ENCODE measurements around the gene MEGF6. TPM values are rescaled to one million over a fixed set of nuclear protein-coding genes. Genes with fewer than 3 reads are reported as not detected.

The MEGF6 gene
- total RNA-seq, 1 experiment from 2014 or later = 14.3 TPM

DNA sequence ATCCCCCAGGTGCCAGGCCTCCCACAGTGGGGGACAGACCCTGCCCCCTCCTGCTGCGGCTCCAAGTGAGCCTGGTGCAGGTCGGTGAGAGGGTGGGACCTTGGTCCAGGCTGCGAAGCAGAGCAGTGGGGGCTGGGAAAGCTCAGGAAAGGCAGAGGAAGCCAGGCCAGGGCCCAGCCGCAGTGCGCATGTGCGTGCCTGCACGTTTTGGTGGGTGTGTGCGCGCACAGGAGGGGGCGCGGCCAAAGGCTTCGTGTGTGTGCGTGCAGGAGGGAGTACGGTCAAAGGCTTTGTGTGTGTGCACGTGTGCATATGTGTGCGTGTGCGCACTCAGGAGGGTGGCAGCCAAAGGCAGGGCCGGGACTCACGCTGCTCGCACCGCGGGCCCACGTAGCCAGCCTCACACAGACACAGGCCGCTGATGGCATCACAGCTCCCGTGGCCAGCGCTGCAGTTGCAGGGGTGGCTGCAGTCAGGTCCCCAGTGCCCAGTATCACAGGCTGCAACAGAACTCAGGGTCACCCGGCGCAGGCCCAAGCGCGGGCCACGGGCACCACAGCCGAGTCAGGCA lies 111.0 kb downstream of the MEGF6 start:
- H3K27me3 Mint-ChIP-seq (ENCODE audit: insufficient read depth, unreplicated experiment) = no peaks in the 10 kb centered on the region
- no TSS peak for BruUV-seq (replicated peaks)
- ChIA-PET POLR2A (no interaction called here), CTCF (interaction anchor here (0.6 to 1.6 kb wide), 2 partner anchors 29 to 115 kb away, joined by 3 read pairs; no protein-coding TSS in a partner anchor)
- no peak overlapping the region for H3K27ac Mint-ChIP-seq (ENCODE audit: low read depth, unreplicated experiment)
- H3K9me3 Mint-ChIP-seq (ENCODE audit: unreplicated experiment) = no peaks in the 10 kb centered on the region
- TF ChIP-seq, protein P1, sequence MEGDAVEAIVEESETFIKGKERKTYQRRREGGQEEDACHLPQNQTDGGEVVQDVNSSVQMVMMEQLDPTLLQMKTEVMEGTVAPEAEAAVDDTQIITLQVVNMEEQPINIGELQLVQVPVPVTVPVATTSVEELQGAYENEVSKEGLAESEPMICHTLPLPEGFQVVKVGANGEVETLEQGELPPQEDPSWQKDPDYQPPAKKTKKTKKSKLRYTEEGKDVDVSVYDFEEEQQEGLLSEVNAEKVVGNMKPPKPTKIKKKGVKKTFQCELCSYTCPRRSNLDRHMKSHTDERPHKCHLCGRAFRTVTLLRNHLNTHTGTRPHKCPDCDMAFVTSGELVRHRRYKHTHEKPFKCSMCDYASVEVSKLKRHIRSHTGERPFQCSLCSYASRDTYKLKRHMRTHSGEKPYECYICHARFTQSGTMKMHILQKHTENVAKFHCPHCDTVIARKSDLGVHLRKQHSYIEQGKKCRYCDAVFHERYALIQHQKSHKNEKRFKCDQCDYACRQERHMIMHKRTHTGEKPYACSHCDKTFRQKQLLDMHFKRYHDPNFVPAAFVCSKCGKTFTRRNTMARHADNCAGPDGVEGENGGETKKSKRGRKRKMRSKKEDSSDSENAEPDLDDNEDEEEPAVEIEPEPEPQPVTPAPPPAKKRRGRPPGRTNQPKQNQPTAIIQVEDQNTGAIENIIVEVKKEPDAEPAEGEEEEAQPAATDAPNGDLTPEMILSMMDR (IDR thresholded peaks at IDR 0.05; ENCODE audit: unreplicated experiment) = no peak
- DNase-seq (ENCODE audit: unreplicated experiment) = no peak
- peaks cover 5% of the 10 kb centered on the region for H3K36me3 Mint-ChIP-seq (ENCODE audit: insufficient read depth, unreplicated experiment)
- intact Hi-C loops (cut with micrococcal nuclease) = no loop called here
- peaks cover 13% of the 10 kb centered on the region for H3K4me1 Mint-ChIP-seq (ENCODE audit: insufficient read depth, unreplicated experiment)
- no peak overlapping the region for H3K4me3 Mint-ChIP-seq (ENCODE audit: unreplicated experiment)

DNA sequence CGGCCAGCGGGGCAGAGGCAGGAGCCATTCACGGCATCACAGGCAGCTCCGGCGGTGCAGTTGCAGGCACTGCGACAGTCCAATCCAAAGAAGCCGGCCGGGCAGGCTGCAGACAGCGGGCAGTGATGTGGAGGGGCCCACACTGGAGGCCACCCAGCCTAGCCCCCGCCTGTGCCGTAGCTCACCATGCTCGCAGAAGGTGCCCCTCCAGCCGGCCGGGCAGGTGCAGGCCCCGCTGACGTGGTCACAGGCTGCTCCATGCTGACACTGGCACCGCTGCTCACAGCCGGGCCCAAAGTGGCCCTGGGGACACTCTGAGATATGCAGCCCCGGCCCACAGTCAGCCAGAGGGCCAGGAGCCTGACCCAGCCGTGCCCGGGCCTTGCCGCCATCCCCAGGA lies 111.7 kb downstream of the MEGF6 start:
- ChIA-PET POLR2A (interaction anchor here (0.7 kb wide), 1 partner anchor 285 kb away, joined by 3 read pairs; no protein-coding TSS in a partner anchor), CTCF (no interaction called here)
- Mint-ChIP-seq H3K4me3 (ENCODE audit: unreplicated experiment) (no peak overlapping the region), H3K9me3 (ENCODE audit: unreplicated experiment) (no peaks in the 10 kb centered on the region), H3K4me1 (ENCODE audit: insufficient read depth, unreplicated experiment) (peaks cover 12% of the 10 kb centered on the region), H3K27me3 (ENCODE audit: insufficient read depth, unreplicated experiment) (no peaks in the 10 kb centered on the region), H3K36me3 (ENCODE audit: insufficient read depth, unreplicated experiment) (peaks cover 5% of the 10 kb centered on the region), H3K27ac (ENCODE audit: low read depth, unreplicated experiment) (no peak overlapping the region)
- intact Hi-C loops (cut with micrococcal nuclease) = loop anchor here (10.0 kb wide), 1 partner anchor 65 kb away; no protein-coding TSS in a partner anchor
- TF ChIP-seq, protein P1 (IDR thresholded peaks at IDR 0.05; ENCODE audit: unreplicated experiment) = no peak
- no TSS peak for BruUV-seq (replicated peaks)
- DNase-seq (ENCODE audit: unreplicated experiment) = no peak

DNA sequence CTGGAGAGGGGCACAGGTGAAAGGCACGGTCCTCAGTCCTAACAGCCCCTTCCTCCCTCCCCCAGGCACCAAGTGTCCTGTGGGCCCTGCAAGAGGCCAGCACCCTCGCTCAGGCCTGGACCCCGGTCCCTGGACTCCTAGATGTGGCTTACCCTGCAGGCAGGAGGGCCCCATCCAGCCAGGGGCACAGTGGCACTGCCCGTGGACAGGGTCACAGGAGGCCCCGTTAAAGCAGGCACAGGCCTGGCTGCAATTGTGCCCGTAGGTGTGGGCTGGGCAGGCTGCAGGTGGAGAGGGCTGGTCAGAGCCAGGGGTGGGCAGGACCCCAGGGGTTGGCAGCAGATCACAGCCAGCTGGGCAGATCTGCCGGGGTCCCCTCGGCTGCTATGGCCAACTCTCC lies 112.3 kb downstream of the MEGF6 start:
- no TSS peak for BruUV-seq (replicated peaks)
- ChIA-PET POLR2A (interaction anchor here (0.7 kb wide), 1 partner anchor 286 kb away, joined by 3 read pairs; no protein-coding TSS in a partner anchor), CTCF (no interaction called here)
- Mint-ChIP-seq H3K9me3 (ENCODE audit: unreplicated experiment) (no peaks in the 10 kb centered on the region), H3K27me3 (ENCODE audit: insufficient read depth, unreplicated experiment) (no peaks in the 10 kb centered on the region), H3K4me3 (ENCODE audit: unreplicated experiment) (no peak overlapping the region), H3K4me1 (ENCODE audit: insufficient read depth, unreplicated experiment) (peaks cover 6% of the 10 kb centered on the region), H3K36me3 (ENCODE audit: insufficient read depth, unreplicated experiment) (peaks cover 5% of the 10 kb centered on the region), H3K27ac (ENCODE audit: low read depth, unreplicated experiment) (no peak overlapping the region)
- intact Hi-C loops (cut with micrococcal nuclease) = loop anchor here (10.0 kb wide), 1 partner anchor 66 kb away; no protein-coding TSS in a partner anchor
- no peak for DNase-seq (ENCODE audit: unreplicated experiment)
- TF ChIP-seq, protein P1 (IDR thresholded peaks at IDR 0.05; ENCODE audit: unreplicated experiment) = no peak

DNA sequence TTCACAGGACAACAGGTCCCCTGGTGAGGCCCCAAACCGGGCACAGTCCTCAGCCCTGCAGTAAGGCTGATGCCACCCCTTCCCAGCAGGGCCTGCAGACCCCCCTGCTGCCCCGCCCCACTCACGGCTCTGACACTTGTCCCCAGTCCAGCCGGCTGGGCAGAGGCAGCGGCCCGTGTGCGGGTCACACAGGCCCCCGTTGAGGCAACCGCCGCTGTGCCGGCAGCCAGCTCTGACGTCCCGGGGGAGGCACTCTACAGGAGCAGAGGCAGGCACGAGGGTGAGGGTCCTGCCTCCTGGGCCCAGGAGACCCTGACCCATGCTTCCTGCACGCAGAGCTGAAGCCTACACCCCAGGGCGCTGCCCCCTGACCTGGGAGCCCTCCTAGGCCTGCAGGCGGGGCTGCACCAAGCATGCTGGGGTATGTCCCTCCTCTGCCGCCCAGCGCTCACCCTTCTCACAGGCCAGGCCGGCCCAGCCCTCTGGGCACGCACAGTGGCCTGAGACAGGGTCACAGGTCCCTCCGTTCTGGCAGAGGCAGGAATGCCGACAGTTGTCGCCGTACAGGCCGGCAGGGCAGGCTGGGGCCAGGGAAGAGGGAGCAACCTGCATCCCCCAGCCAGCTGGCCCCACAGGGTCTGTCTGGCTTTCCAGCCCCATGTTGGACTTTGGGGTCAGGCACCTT lies 112.9 kb downstream of the MEGF6 start:
- Mint-ChIP-seq H3K9me3 (ENCODE audit: unreplicated experiment) (no peaks in the 10 kb centered on the region), H3K27ac (ENCODE audit: low read depth, unreplicated experiment) (no peak overlapping the region), H3K4me1 (ENCODE audit: insufficient read depth, unreplicated experiment) (peaks cover 2% of the 10 kb centered on the region), H3K4me3 (ENCODE audit: unreplicated experiment) (no peak overlapping the region), H3K36me3 (ENCODE audit: insufficient read depth, unreplicated experiment) (peaks cover 5% of the 10 kb centered on the region), H3K27me3 (ENCODE audit: insufficient read depth, unreplicated experiment) (no peaks in the 10 kb centered on the region)
- no peak for DNase-seq (ENCODE audit: unreplicated experiment)
- CTCF ChIA-PET = no interaction called here
- intact Hi-C loops (cut with micrococcal nuclease) = loop anchor here (10.0 kb wide), 1 partner anchor 66 kb away; no protein-coding TSS in a partner anchor
- TF ChIP-seq, protein P1 (IDR thresholded peaks at IDR 0.05; ENCODE audit: unreplicated experiment) = no peak
- POLR2A ChIA-PET = no interaction called here
- no TSS peak for BruUV-seq (replicated peaks)

Measured in MCF 10A (cell line).